HL-60 (cell line): Measurements from ENCODE around the gene TNFRSF8.

Source experiments
- DNase-seq, 2 experiments: peaks; one replicate each; pipeline ENCODE4 v3.0.0-alpha.2; 2010 to 2020; ENCODE audit warnings: low read depth in 1 of 2, low spot score in 1 of 2
- H3K27ac ChIP-seq: fragments of 250-450 bp; sonication (Bioruptor Pico); replicated peaks from 2 replicates; pipeline ENCODE4 v1.5.1; 2020; ENCODE audit warnings: mild to moderate bottlenecking, moderate library complexity
- H3K27me3 ChIP-seq: fragments of 250-450 bp; sonication (Bioruptor Pico); 2 replicates; pipeline ENCODE4 v1.5.1; 2021; ENCODE audit warnings: mild to moderate bottlenecking, moderate library complexity; ENCODE audit not compliant: insufficient read depth, poor library complexity, severe bottlenecking
- H3K4me3 ChIP-seq: replicated peaks from 2 replicates; pipeline ENCODE4 v1.5.1; 2011; ENCODE audit warnings: mild to moderate bottlenecking, control low read depth, low read length; ENCODE audit not compliant: insufficient read depth
- GABPA ChIP-seq: IDR thresholded peaks from 2 replicates; pipeline ENCODE4 v1.6.1; 2012; ENCODE audit warnings: low read depth
- POLR2AphosphoS5 ChIP-seq: IDR thresholded peaks from 2 replicates; pipeline ENCODE4 v1.6.1; 2012; ENCODE audit warnings: low read depth
- SPI1 ChIP-seq: IDR thresholded peaks from 2 replicates; pipeline ENCODE4 v1.6.1; 2012; ENCODE audit warnings: low read depth, mild to moderate bottlenecking, borderline replicate concordance
- TF ChIP-seq, protein P1 (sequence below): IDR thresholded peaks from one replicate; pipeline ENCODE4 v1.5.1; 2011; ENCODE audit warnings: low read length, control low read depth, inconsistent platforms; ENCODE audit not compliant: insufficient read depth
- TF ChIP-seq, protein P2 (sequence below): IDR thresholded peaks from 2 replicates; pipeline ENCODE4 v1.6.1; 2012; ENCODE audit warnings: low read depth; ENCODE audit not compliant: insufficient replicate concordance

The TNFRSF8 gene

DNA sequence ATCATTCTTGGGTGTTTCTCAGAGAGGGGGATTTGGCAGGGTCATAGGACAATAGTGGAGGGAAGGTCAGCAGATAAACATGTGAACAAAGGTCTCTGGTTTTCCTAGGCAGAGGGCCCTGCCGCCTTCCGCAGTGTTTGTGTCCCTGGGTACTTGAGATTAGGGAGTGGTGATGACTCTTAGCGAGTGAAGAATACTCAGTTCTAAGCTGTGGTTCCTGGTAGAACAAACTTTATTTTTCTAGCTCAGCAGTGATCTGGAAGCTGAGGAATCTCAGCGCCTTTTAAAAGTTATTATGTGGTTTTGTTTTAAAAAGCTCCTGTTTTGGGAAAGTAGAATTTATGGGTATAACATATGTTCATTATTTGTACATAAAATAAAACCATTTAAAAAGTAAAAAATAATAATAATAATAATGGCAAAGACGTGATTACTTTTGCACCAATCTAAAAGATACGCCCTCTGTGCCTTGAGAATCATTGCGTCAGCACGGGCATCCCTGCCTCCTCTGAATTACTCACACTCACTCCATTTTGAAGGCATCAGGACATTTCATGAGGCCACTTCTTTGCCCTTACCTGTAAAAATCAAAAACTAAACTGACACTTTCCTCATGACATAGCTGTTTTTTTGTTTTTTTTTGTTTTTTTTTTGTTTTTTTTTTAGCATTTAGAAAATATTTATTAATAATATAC lies 74.0 kb downstream of the TNFRSF8 start:
- no peak for TF ChIP-seq SPI1
- no peak for TF ChIP-seq GABPA
- TF ChIP-seq POLR2AphosphoS5, result no peak
- TF ChIP-seq, protein P1, sequence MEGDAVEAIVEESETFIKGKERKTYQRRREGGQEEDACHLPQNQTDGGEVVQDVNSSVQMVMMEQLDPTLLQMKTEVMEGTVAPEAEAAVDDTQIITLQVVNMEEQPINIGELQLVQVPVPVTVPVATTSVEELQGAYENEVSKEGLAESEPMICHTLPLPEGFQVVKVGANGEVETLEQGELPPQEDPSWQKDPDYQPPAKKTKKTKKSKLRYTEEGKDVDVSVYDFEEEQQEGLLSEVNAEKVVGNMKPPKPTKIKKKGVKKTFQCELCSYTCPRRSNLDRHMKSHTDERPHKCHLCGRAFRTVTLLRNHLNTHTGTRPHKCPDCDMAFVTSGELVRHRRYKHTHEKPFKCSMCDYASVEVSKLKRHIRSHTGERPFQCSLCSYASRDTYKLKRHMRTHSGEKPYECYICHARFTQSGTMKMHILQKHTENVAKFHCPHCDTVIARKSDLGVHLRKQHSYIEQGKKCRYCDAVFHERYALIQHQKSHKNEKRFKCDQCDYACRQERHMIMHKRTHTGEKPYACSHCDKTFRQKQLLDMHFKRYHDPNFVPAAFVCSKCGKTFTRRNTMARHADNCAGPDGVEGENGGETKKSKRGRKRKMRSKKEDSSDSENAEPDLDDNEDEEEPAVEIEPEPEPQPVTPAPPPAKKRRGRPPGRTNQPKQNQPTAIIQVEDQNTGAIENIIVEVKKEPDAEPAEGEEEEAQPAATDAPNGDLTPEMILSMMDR, result no peak
- TF ChIP-seq, protein P2, sequence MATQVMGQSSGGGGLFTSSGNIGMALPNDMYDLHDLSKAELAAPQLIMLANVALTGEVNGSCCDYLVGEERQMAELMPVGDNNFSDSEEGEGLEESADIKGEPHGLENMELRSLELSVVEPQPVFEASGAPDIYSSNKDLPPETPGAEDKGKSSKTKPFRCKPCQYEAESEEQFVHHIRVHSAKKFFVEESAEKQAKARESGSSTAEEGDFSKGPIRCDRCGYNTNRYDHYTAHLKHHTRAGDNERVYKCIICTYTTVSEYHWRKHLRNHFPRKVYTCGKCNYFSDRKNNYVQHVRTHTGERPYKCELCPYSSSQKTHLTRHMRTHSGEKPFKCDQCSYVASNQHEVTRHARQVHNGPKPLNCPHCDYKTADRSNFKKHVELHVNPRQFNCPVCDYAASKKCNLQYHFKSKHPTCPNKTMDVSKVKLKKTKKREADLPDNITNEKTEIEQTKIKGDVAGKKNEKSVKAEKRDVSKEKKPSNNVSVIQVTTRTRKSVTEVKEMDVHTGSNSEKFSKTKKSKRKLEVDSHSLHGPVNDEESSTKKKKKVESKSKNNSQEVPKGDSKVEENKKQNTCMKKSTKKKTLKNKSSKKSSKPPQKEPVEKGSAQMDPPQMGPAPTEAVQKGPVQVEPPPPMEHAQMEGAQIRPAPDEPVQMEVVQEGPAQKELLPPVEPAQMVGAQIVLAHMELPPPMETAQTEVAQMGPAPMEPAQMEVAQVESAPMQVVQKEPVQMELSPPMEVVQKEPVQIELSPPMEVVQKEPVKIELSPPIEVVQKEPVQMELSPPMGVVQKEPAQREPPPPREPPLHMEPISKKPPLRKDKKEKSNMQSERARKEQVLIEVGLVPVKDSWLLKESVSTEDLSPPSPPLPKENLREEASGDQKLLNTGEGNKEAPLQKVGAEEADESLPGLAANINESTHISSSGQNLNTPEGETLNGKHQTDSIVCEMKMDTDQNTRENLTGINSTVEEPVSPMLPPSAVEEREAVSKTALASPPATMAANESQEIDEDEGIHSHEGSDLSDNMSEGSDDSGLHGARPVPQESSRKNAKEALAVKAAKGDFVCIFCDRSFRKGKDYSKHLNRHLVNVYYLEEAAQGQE, result no peak
- DNase-seq, result no peak
- no peaks in the 10 kb centered on the region for H3K27me3 ChIP-seq
- no peak overlapping the region for H3K27ac ChIP-seq
- no peak overlapping the region for H3K4me3 ChIP-seq

DNA sequence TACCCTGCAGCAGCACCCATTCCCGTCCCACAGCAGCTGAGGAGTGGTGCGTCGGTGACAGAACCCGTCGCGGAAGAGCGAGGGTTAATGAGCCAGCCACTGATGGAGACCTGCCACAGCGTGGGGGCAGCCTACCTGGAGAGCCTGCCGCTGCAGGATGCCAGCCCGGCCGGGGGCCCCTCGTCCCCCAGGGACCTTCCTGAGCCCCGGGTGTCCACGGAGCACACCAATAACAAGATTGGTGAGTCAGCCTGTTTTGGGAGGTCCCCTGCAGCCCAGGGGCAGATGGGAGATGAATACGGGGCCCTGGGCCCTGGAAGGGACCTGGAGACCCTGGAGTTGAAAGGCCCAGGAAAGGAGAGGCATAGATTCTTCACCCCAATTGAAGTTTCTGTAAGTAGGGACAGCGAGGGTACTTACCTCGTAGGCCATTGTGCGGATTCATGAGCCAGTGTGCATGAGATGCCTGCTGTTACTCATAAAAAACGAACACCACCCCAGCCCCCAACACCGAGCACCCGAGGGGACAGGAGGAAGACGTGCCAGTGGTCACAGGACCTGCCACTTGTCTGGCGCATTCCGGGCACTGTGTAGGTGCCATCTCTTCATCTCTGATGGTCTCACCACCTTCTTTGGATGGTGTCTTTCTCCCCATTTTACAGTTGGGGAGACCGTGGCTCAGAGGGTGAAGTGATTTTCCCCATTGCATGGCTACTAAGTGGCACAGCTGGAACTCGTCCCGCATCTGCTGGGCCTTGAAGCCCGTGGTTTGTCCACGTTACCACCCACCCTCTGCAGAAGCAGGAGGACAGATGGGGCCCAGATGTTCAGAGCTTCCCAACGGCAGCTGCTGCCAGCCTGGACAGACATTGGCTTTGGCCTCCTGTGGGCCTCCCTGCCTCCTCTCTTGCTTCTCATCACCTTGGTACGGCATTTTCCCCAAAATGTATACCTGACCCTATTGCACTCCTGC lies 75.4 kb downstream of the TNFRSF8 start:
- no peaks in the 10 kb centered on the region for H3K27me3 ChIP-seq
- H3K27ac ChIP-seq, result no peak overlapping the region
- TF ChIP-seq, protein P2, result no peak
- TF ChIP-seq GABPA (no peak), POLR2AphosphoS5 (no peak)
- no peak overlapping the region for H3K4me3 ChIP-seq
- no peak for DNase-seq

DNA sequence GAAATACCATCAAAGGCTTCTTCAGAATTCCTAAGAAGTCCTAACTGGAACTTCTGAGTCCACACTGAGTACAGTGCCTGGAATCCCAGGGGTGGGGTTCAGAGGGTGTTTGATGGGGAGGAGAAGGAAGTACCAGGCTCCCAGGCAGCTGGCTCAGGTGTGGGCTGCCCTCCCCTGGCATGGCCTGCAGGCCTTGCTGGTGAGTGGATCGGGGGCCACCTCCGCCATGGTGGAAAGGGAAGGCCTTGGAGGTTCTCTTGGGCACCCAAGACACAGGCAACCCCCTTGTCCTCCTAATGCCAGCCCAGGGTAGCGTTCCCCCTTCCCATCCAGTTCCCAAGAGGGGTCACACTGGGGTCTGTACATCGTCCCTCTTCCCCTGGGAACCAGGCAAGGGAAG lies 76.9 kb downstream of the TNFRSF8 start:
- Histone ChIP-seq H3K27me3 (no peaks in the 10 kb centered on the region), H3K4me3 (no peak overlapping the region), H3K27ac (no peak overlapping the region)
- DNase-seq, result no peak
- TF ChIP-seq, protein P2, result no peak
- no peak for TF ChIP-seq GABPA
- no peak for TF ChIP-seq POLR2AphosphoS5
- TF ChIP-seq, protein P1, result no peak
- TF ChIP-seq SPI1, result no peak
